Kidney tubule cell (primary cell): Measurements from ENCODE around the gene FBXO17.

Experiments
- DNase-seq: peaks from one replicate; pipeline ENCODE4 v3.0.0-alpha.2; 2018; ENCODE audit warnings: low spot score

FBXO17 gene

DNA sequence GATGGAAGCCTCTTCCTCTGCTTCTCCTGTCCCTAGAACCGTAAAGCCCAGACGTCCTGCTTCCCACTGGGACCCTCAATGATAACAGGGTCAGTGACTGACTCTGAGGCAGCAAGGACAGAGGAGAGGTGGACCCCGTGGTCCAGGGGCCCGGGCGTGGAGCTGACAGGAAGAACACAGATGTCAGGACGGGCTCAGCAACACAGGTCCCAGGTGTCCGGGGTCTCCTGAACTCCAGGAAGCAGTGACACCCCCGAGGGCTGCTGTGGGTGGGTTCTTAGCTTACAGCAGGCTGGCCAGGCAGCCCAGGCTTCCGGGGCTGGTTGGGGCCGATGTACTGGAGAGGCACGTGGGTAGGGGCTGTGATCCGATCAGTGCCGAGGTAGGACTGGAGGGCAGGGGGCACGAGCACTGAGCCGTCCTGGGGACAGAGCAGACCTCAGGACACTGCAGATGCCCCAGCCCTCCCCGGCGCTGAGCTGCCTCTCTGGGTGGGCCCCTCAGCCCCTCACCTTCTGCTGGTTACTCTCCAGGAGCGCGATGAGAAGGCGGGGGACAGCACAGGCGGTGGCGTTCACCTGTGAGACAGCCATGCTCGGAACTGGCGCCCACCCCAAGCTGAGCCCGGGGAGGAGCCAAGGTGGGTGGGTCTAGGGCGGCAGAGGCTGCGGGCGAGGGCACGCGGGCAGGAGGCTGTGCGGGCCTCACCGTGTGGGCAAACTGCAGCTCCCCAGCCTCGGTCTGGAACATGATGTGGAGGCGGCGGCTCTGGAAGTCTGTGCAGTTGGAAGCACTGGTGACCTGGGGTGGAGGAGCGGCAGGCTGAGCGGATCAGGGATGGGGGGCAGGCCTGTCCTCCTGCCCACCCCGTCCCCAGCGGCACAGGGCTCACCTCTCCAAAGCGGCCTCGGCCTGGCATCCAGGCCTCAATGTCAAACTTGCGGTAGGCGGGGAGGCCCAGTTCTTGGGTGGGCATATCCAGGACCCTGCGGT is 59.9 kb downstream of the FBXO17 start:
- no peak for DNase-seq

GRCh38 chr19:38913958-38914357 is 61.6 kb downstream of the FBXO17 start:
- no peak for DNase-seq

- no peak for DNase-seq
These were observed 62.7 kb downstream of the FBXO17 start for GRCh38 chr19:38912600-38913514.

GRCh38 chr19:38911388-38912001 is 64.0 kb downstream of the FBXO17 start:
- DNase-seq = no peak

DNA sequence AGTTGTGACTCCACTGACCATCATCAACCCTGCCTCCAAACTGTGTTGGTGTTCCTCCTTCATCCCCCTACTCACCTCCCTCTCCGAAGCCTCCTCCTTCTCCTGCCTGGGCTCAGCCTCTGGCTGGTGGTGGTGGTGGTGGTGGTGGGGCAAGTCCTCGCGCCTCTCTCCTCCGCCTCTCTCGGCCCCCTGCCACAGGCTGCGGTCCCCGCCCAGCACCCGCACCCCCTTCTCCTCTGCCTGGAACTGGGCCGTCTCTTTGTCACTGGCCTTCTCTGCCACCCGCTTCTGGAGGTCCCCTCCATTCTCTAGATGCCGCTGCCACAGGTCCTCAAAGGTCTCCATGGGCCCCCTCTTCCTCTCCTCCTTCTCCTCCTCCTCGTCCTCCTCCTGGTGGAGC is 65.1 kb downstream of the FBXO17 start:
- no peak for DNase-seq

DNA sequence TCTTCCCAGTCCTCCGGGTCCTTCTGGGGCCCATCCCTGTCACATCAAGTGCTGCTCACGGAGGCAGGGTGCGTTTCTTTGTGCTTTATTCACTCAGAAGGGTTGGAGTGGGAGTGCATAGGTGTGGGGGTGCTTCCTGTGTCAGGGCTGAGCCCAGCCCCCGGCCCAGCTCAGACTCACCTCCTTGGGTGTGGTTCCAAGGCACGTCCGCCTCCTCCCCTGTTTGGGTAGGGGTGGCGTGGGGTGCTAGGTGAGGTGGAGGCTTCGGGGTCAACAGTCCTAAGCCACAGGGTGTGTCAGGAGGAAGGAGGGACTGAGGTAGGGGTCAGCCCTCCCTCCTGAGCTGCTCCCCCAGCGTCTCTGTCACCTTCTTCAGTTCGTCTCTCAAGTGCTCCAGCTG is 66.6 kb downstream of the FBXO17 start:
- no peak for DNase-seq

GRCh38 chr19:38907670-38908069 is 67.9 kb downstream of the FBXO17 start:
- no peak for DNase-seq

DNA sequence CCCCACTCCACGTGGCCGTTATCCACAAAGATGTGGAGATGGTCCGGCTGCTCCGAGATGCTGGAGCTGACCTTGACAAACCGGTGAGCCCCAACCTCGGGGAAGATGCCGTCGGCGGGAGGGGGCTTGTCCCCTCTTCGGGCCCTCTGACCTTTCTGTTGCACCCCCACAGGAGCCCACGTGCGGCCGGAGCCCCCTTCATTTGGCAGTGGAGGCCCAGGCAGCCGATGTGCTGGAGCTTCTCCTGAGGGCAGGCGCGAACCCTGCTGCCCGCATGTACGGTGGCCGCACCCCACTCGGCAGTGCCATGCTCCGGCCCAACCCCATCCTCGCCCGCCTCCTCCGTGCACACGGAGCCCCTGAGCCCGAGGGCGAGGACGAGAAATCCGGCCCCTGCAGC is 68.3 kb downstream of the FBXO17 start:
- DNase-seq = no peak

GRCh38 chr19:38905620-38906019 is 69.9 kb downstream of the FBXO17 start:
- DNase-seq = no peak

- DNase-seq = no peak
These were observed 70.7 kb downstream of the FBXO17 start for GRCh38 chr19:38904581-38905539.

- no peak for DNase-seq
These were observed 73.9 kb downstream of the FBXO17 start for GRCh38 chr19:38901683-38902082.

- no peak for DNase-seq
These were observed 74.8 kb downstream of the FBXO17 start for GRCh38 chr19:38900743-38901190.

DNA sequence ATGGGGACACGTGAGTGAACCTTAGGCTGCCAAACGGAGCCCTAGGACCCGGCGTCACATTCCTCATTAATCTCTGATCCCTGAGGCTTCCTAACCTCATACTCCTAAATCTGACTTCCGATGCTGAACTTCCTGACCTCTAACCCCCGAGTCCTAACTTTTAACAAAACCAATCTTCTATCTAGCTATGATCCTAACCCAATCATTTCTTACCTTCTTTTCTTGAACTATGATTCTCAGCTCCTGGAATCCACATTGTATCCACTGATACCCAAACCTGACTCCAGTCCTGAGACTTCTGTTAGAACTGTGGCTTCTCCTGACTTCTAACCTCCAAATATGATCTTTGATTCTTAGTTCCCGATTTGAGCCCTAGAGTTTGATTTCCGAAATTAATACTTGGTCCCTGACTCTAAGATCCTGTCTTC is 75.3 kb downstream of the FBXO17 start:
- DNase-seq = no peak

GRCh38 chr19:38899447-38900201 is 75.9 kb downstream of the FBXO17 start, which contains the start of the genes NFKBIB and SIRT2:
Gene NFKBIB, plus strand, starts transcription at chr19:38899969. Its CDS starts 64 bp downstream, at chr19:38900033.
Gene SIRT2, minus strand, starts transcription at chr19:38899618. Its CDS starts 97 bp downstream, at chr19:38899521.
- DNase-seq = peak; percentile 100

- peak; percentile 34 for DNase-seq
These were observed 76.6 kb downstream of the FBXO17 start for GRCh38 chr19:38898788-38899446.

DNA sequence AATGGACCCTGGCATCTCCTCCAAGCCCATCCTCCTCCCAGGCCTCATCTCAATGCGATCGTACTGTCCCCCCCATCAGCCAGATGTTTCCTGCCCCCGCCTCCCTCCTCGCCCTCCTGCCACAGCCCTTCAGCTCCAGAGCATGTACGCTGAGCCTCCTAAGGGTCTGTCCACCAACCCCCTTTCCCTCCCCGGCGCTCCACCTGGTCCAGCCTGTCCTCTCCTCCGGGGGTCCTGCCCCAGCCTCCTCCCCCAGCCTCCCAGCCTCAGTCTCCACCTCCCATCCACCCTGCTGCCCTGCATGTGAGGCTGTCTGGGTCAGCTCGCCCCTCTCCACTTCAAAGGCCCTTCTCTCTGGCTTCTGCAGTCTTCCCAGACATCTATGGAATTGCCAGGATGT is 80.6 kb downstream of the FBXO17 start:
- DNase-seq = no peak

GRCh38 chr19:38893341-38893771 is 82.2 kb downstream of the FBXO17 start:
- DNase-seq = no peak

DNA sequence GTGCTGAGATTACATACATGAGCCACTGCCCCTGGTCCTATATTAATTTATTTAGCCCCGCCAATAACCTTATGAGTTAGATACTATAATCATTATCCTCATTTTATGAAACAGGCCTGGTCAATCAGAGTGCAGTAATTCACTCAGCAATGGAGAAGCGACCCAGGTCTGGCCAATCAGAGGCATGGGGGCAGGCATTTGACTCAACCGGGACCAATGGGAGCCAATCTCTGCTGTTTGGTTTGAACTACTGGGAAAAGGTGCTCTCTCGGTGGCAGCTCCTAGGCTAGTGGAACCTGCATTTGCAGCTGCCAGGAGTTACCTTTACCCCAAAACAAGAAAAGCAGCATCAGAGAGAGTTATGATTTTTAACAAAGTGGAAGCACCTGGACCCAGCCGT is 82.7 kb downstream of the FBXO17 start:
- no peak for DNase-seq

GRCh38 chr19:38891771-38892170 is 83.8 kb downstream of the FBXO17 start:
- DNase-seq = no peak
